HCT116 (cell line): ENCODE data around the gene AOC3. TPM values are rescaled to one million over a fixed set of nuclear protein-coding genes. Genes with fewer than 3 reads are reported as not detected.

Experiments used
- ATAC-seq: fragments of 200-7000 bp; cut with Tn5 transposase; 2 replicates; pipeline ENCODE4 v1.9.1; 2020; ENCODE audit warnings: mild to moderate bottlenecking, moderate library complexity
- BruUV-seq: library from RNA; stranded (reverse); fragments of 400-500 nt; replicated peaks from 2 replicates; lab custom pipeline; 2021; lab: Mats Ljungman, UMichigan
- CTCF ChIA-PET: fragments of 300-600 bp; sonication (Branson Sonifier 250); formaldehyde crosslinking; loops from one replicate; lab custom pipeline; 2021; ENCODE audit warnings: antibody characterized with exemption; lab: Charles Lee
- POLR2A ChIA-PET: fragments of 300-600, 350-600 bp; sonication (Branson Sonifier 250); formaldehyde crosslinking; loops from one replicate; lab custom pipeline; 2021; ENCODE audit warnings: antibody characterized with exemption; lab: Charles Lee
- RAD21 ChIA-PET, 2 experiments: fragments of 300-600 bp; sonication (Branson Sonifier 250); formaldehyde crosslinking; loops; one replicate each; lab custom pipeline; 2023; ENCODE audit warnings: low total read pairs in 2 of 2; ENCODE audit not compliant: uncharacterized antibody in 2 of 2, unreplicated experiment in 2 of 2, low non-redundant PET in 1 of 2; lab: Charles Lee
- DNase-seq: peaks from one replicate; pipeline ENCODE4 v3.0.0-alpha.2; 2010; ENCODE audit warnings: low read depth, low spot score
- H2AFZ ChIP-seq: fragments of 200-600 bp; shearing (Covaris generic), sonication (generic); 2 replicates; pipeline ENCODE4 v1.6.1; 2017; ENCODE audit warnings: low read depth, mixed run types, mixed read lengths, antibody characterized with exemption, low read length; ENCODE audit not compliant: poor library complexity, severe bottlenecking
- H3K27ac ChIP-seq: 2 replicates; pipeline ENCODE4 v1.5.1; 2012; ENCODE audit warnings: low read depth, low read length
- H3K27me3 ChIP-seq: fragments of 200-600 bp; sonication (generic); 2 replicates; pipeline ENCODE4 v1.6.1; 2016; ENCODE audit warnings: mixed run types, low read length, mixed read lengths; ENCODE audit not compliant: insufficient read depth
- H3K36me3 ChIP-seq, 2 experiments: fragments of 200-500 bp in 1 of 2; fragments of 200-600 bp in 1 of 2; sonication (Bioruptor generic) in 1 of 2; sonication (generic) in 1 of 2; 2 replicates each; pipeline versions ENCODE4 v1.5.1 to v1.6.1; 2014 to 2016; ENCODE audit warnings: low read length in 2 of 2, inconsistent platforms in 1 of 2, mixed read lengths in 1 of 2, mixed run types in 1 of 2; ENCODE audit not compliant: insufficient read depth in 2 of 2, control insufficient read depth in 1 of 2
- H3K4me1 ChIP-seq, 2 experiments: fragments of 200-600 bp in 1 of 2; sonication (generic) in 1 of 2; 2 replicates each; pipeline versions ENCODE4 v1.5.1 to v1.6.1; 2012 to 2017; ENCODE audit warnings: low read length in 2 of 2, inconsistent platforms in 1 of 2, mild to moderate bottlenecking in 1 of 2, mixed read lengths in 1 of 2, mixed run types in 1 of 2, moderate library complexity in 1 of 2; ENCODE audit not compliant: insufficient read depth in 2 of 2, control insufficient read depth in 1 of 2
- H3K4me2 ChIP-seq: fragments of 200-600 bp; sonication (generic); 2 replicates; pipeline ENCODE4 v1.6.1; 2017; ENCODE audit warnings: mixed run types, low read length, mixed read lengths
- H3K4me3 ChIP-seq, 2 experiments: fragments of 200-600 bp in 1 of 2; sonication (generic) in 1 of 2; replicated peaks in 1 of 2; 2 replicates each; pipeline ENCODE4 v1.5.1; 2011 to 2016; ENCODE audit warnings: low read length in 2 of 2, control low read depth in 1 of 2, low read depth in 1 of 2, mild to moderate bottlenecking in 1 of 2, mixed read lengths in 1 of 2, mixed run types in 1 of 2
- H3K79me2 ChIP-seq: fragments of 200-600 bp; sonication (generic); 2 replicates; pipeline ENCODE4 v1.6.1; 2017; ENCODE audit warnings: mild to moderate bottlenecking, mixed run types, low read length, moderate library complexity, mixed read lengths; ENCODE audit not compliant: insufficient read depth
- H3K9ac ChIP-seq: fragments of 200-600 bp; sonication (generic); 2 replicates; pipeline ENCODE4 v1.6.1; 2016; ENCODE audit warnings: low read length, mixed read lengths
- H3K9me2 ChIP-seq: fragments of 200-600 bp; sonication (generic), shearing (Covaris generic); 2 replicates; pipeline ENCODE4 v1.6.1; 2017; ENCODE audit warnings: mixed run types, mild to moderate bottlenecking, moderate library complexity; ENCODE audit not compliant: insufficient read depth
- H3K9me3 ChIP-seq, 2 experiments: fragments of 200-500 bp in 1 of 2; fragments of 200-600 bp in 1 of 2; sonication (Bioruptor generic) in 1 of 2; sonication (generic) in 1 of 2; 2 replicates each; pipeline ENCODE4 v1.6.1; 2014 to 2017; ENCODE audit warnings: low read length in 2 of 2, mixed read lengths in 2 of 2, inconsistent platforms in 1 of 2, low read depth in 1 of 2, mild to moderate bottlenecking in 1 of 2, mixed run types in 1 of 2, moderate library complexity in 1 of 2; ENCODE audit not compliant: control insufficient read depth in 1 of 2, insufficient read depth in 1 of 2
- H4K20me1 ChIP-seq: fragments of 200-600 bp; sonication (generic), shearing (Covaris generic); 2 replicates; pipeline ENCODE4 v1.6.1; 2017; ENCODE audit warnings: mixed run types, mild to moderate bottlenecking, moderate library complexity; ENCODE audit not compliant: insufficient read depth
- EGR1 ChIP-seq: IDR thresholded peaks from 2 replicates; pipeline ENCODE4 v1.6.1; 2012; ENCODE audit warnings: low read depth
- ELF1 ChIP-seq: IDR thresholded peaks from 2 replicates; pipeline ENCODE4 v1.6.1; 2012; ENCODE audit warnings: low read depth, borderline replicate concordance
- EZH2phosphoT487 ChIP-seq: fragments of 200-600 bp; IDR thresholded peaks from 2 replicates; pipeline ENCODE4 v1.6.1; 2018; ENCODE audit warnings: antibody characterized with exemption, borderline replicate concordance
- FOSL1 ChIP-seq: IDR thresholded peaks from 2 replicates; pipeline ENCODE4 v1.6.1; 2012; ENCODE audit warnings: low read depth
- MAX ChIP-seq: IDR thresholded peaks from 2 replicates; pipeline ENCODE4 v1.6.1; 2012
- POLR2A ChIP-seq: IDR thresholded peaks from 2 replicates; pipeline ENCODE4 v1.7.0; 2011; ENCODE audit warnings: borderline replicate concordance; ENCODE audit not compliant: insufficient read depth, insufficient read length; ENCODE audit errors: extremely low read depth
- POLR2AphosphoS5 ChIP-seq: IDR thresholded peaks from 2 replicates; pipeline ENCODE4 v1.6.1; 2011; ENCODE audit warnings: mild to moderate bottlenecking, low read depth, low read length, moderate library complexity
- RAD21 ChIP-seq: IDR thresholded peaks from 2 replicates; pipeline ENCODE4 v1.6.1; 2012; ENCODE audit warnings: low read depth, mild to moderate bottlenecking
- SP1 ChIP-seq: IDR thresholded peaks from 2 replicates; pipeline ENCODE4 v1.6.1; 2012; ENCODE audit warnings: low read depth
- TCF7L2 ChIP-seq: IDR thresholded peaks from 2 replicates; pipeline ENCODE4 v1.7.0; 2011; ENCODE audit warnings: borderline replicate concordance, inconsistent platforms; ENCODE audit not compliant: insufficient read depth, insufficient read length; ENCODE audit errors: extremely low read depth
- YY1 ChIP-seq: IDR thresholded peaks from 2 replicates; pipeline ENCODE4 v1.6.1; 2011; ENCODE audit warnings: low read length, low read depth, moderate library complexity, mild to moderate bottlenecking; ENCODE audit not compliant: insufficient replicate concordance; ENCODE audit errors: extremely low read depth
- ZBTB33 ChIP-seq: IDR thresholded peaks from 2 replicates; pipeline ENCODE4 v1.6.1; 2011; ENCODE audit warnings: mild to moderate bottlenecking, low read length, moderate library complexity; ENCODE audit not compliant: insufficient replicate concordance; ENCODE audit errors: extremely low read depth
- intact Hi-C: fragments of 100-400 bp; cut with micrococcal nuclease; formaldehyde crosslinking; loops from 2 replicates; pipeline ENCODE4 v1.10.0; 2022
- total RNA-seq: library from RNA; stranded (reverse); gene quantifications from one replicate; pipeline ENCODE4 v1.2.1, GENCODE V29; 2021; ENCODE audit not compliant: unreplicated experiment

AOC3 gene
- total RNA-seq, 1 experiment from 2014 or later: 5.9 TPM

- ChIA-PET POLR2A (no interaction called here), CTCF (no interaction called here)
Measured at GRCh38 chr17:42848093-42848492, 2.9 kb upstream of the AOC3 start.

GRCh38 chr17:42849031-42849430 is 2.0 kb upstream of the AOC3 start:
- Histone ChIP-seq H3K4me3 (no peak overlapping the region), H3K9me2 (no peaks in the 10 kb centered on the region), H3K4me1 (no peaks in the 10 kb centered on the region), H3K79me2 (no peaks in the 10 kb centered on the region; the same call in 1 of the 2 replicates), H3K27ac (no peak overlapping the region), H3K4me2 (no peak overlapping the region), H3K27me3 (no peaks in the 10 kb centered on the region), H2AFZ (no peak overlapping the region), H3K9me3 (no peaks in the 10 kb centered on the region), H3K9ac (no peak overlapping the region), H3K36me3 (peaks cover 10 to 19% of the 10 kb centered on the region in 2 experiments; a peak in 2 of 4 replicates), H4K20me1 (no peaks in the 10 kb centered on the region)
- ChIA-PET CTCF (no interaction called here), POLR2A (no interaction called here), RAD21 (no interaction called here)
- no TSS peak for BruUV-seq
- TF ChIP-seq SP1 (no peak), EZH2phosphoT487 (no peak), ELF1 (no peak), ZBTB33 (no peak), MAX (no peak), POLR2A (no peak), YY1 (no peak), EGR1 (no peak), TCF7L2 (no peak), POLR2AphosphoS5 (no peak), RAD21 (no peak)
- ATAC-seq: no peak
- no peak for DNase-seq
- intact Hi-C loops: no loop called here

More at GRCh38 chr17:42848093-42848492, 2.9 kb upstream of the AOC3 start:
- H3K9me2 ChIP-seq: no peaks in the 10 kb centered on the region
- no peak overlapping the region for H3K4me3 ChIP-seq
- BruUV-seq: no TSS peak
- H3K4me2 ChIP-seq: no peak overlapping the region
- no peaks in the 10 kb centered on the region for H3K27me3 ChIP-seq
- TF ChIP-seq FOSL1: no peak
- no peaks in the 10 kb centered on the region for H3K4me1 ChIP-seq
- H4K20me1 ChIP-seq: no peaks in the 10 kb centered on the region; the same call in 1 of the 2 replicates
- RAD21 ChIA-PET: no interaction called here
- no peak overlapping the region for H3K9ac ChIP-seq
- ATAC-seq (no peak), DNase-seq (no peak)
- no peak overlapping the region for H2AFZ ChIP-seq
- H3K27ac ChIP-seq: no peak overlapping the region
- no peaks in the 10 kb centered on the region for H3K9me3 ChIP-seq
- H3K36me3 ChIP-seq: peaks cover 16 to 27% of the 10 kb centered on the region in 2 experiments; a peak in 3 of 4 replicates
- no peaks in the 10 kb centered on the region; the same call in 1 of the 2 replicates for H3K79me2 ChIP-seq
- intact Hi-C loops: no loop called here
